NCI-H128 (cell line): ENCODE results near the gene IL20RA.

Source experiments
- DNase-seq: peaks from one replicate; lab custom pipeline; 2025; ENCODE audit not compliant: unreplicated experiment; lab: John Stamatoyannopoulos, UW

The IL20RA gene

DNA sequence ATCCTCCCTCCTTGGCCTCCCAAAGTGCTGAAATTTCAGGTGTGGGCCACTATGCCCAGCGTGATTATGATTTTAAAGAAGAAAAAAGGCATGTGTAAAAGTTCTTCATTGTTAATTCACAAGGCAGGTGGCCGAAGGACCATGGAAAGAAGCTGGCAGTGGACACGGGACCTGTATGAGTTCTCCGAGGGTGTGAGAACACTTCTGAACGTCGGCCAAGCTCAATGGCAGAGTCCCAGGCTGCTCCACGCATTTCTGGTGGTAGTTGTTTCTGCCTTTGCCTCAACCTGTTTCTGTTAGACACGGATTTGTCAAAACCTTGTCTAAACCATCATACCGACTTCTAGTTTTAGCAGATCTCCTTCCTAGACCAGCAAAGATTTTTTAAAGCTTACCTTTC lies 36.6 kb downstream of the IL20RA start:
- DNase-seq = no peak

DNA sequence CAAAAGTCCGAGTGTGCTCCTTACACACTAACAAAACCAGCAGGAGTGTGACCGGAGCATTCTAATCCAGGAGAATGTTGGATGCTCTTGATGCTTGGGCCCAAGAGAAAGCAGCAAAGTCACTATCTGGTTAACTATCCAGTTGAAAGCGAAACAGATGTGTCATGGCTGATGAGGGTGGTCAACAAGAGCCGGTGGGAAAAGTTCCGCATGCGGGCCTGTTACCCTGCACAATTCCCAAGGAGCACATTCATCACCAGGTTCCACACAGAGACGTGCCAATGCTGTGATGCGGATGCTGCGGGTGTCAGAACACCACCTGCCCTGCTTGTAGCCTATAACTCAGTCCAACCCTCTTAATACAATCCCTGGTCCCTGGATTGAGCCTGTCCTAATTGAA lies 38.7 kb downstream of the IL20RA start:
- DNase-seq = no peak

GRCh38 chr6:137005073-137005472 lies 39.7 kb downstream of the IL20RA start:
- DNase-seq = no peak

GRCh38 chr6:137002505-137002904 lies 42.3 kb downstream of the IL20RA start:
- no peak for DNase-seq

GRCh38 chr6:137001977-137002302 lies 42.8 kb downstream of the IL20RA start:
- DNase-seq = no peak

- DNase-seq = no peak
These were observed 43.3 kb downstream of the IL20RA start for GRCh38 chr6:137001299-137001976.

GRCh38 chr6:137000825-137001224 lies 43.9 kb downstream of the IL20RA start:
- DNase-seq = no peak

DNA sequence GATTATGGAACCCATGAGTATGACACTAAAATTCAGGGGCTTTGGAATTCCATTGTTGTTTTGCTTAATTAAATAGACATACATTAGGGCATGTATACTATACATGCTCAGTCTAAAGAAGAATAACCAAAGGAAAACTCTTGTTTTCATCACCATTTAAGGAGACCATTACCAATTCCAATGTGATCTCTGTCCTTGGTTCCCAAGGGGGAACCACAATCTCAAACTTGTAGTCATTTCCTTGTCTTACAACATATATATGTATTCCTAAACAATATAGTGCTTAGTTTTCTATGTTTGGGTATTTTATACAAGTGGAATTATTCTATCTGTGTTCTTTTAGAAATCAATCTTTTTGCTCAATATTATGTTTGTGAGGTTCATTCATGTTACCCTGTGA lies 49.2 kb downstream of the IL20RA start:
- DNase-seq = no peak

DNA sequence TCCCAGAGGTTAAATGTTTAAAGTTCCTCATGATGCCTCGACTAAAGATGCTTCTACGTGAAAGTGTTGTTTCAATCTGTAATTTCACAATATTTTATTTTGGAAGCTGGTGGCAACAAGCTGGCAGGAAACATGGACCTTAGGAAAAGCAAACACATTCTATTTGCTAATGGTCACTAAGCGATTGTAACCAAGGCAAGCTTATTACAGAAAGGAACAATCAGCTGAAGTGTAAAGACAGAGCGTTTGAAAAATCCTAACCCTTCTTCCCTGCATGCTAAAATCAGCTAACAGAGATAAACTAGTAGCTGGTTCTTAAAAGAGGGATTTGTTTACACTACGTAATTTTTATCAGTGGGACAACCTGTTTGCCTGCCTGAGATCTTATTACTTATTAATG lies 50.0 kb downstream of the IL20RA start:
- DNase-seq = no peak

GRCh38 chr6:136992113-136992512 lies 52.7 kb downstream of the IL20RA start:
- DNase-seq = no peak

DNA sequence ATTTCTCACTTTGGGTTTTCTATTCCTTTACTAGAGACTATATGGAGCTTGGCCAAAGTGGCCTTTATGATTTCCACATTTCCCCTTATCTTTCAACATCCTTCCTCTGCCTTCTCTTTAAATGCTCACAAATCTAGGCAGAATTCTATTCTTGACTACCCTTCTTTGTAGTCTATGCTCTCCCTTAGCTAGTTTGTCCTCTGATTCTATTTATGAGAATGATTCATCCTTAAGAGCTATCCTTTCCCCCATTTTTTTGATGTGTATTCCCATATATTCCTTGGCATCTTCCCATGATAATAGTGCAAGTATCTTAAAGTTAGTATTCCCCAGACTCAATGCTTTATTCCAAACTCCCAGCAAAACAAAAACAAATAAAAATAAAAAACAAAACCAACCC lies 53.1 kb downstream of the IL20RA start:
- no peak for DNase-seq

GRCh38 chr6:136990754-136991153 lies 54.0 kb downstream of the IL20RA start:
- no peak for DNase-seq

DNA sequence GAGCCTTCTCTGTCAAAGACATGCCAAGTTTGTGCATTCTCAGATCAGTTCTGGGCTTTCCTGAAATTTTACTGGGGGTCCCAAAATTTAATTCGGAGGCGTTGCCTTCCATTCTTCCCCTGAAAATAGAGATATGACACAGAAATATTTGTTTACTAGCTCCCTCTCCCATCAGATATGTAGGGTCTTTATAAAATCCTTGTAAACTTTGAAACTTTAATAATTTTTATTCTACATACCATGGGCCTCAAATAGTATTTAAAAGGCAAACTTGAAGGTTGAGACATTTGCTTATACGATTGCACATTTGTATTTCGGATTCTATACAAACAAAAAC lies 54.6 kb downstream of the IL20RA start:
- DNase-seq = no peak

DNA sequence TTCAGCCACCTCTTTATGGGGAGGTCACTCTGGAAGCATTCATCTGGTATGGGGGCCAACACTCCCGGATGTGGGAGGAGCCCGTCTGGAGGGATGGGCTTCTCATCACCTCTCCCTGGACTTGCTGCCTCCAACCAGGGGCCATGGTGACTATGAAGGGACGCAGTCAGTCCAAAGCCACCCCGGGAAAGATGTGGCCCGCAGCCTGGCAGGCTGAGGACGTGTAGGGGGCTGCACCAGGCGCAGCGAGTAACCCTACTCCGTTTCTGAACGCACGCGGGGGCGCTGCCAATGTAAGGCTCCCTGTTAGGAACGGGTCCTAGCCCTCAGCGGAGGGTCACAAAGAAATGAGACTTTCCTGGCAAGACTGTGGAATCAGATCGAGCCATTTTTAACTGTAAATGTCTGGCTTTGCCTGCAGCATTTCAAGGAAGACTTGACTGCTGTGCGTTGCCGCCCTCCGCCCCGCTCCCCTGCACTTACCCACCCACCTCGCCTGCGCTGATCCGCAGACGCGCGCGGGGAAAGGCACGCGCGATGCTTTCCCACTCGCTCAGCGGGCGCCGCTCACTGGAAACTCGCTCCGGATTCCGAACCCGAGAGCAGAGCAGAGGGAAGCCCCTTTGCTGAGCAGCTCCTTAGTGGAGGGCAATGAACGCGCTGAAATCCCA lies 55.1 kb downstream of the IL20RA start:
- DNase-seq = no peak

DNA sequence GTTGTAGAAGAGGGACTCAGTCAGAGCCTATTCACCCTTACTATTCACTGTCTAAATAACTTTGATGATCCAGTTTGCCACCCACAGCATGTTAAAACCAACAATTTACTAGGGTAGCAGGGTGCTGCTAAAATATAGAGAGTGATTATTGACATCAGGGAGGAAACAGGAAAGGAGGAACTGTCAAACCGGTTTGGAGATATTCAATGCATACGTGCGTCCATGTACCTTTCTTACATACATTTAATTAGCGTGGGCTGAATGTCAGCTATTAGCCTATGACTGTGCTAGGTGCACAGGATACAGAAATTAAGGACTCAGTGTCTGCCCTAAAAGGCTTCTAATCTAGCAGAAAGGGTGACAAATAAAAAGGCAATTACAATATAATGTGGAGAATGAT lies 57.2 kb downstream of the IL20RA start:
- DNase-seq = no peak

- no peak for DNase-seq
These were observed 59.3 kb downstream of the IL20RA start for GRCh38 chr6:136985502-136985901.

DNA sequence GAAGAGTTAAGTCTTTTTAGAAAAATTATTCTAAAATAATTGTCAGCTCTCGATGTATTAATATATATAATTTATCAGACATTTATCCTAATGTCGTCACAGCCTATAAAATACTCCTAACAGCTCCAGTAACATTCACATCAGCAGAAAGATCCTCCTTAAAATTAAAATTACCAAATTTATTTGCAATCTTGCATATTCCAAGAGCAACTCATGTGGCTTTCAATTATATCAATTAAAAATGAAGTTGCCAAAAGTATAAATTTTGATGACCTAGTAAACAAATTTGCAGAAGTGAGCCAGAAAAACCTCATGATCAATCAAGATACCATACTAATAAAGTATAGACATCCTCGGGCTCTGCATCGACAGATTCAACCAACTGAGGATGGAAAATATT lies 60.2 kb downstream of the IL20RA start:
- DNase-seq = no peak

- no peak for DNase-seq
These were observed 61.1 kb downstream of the IL20RA start for GRCh38 chr6:136983687-136984086.

DNA sequence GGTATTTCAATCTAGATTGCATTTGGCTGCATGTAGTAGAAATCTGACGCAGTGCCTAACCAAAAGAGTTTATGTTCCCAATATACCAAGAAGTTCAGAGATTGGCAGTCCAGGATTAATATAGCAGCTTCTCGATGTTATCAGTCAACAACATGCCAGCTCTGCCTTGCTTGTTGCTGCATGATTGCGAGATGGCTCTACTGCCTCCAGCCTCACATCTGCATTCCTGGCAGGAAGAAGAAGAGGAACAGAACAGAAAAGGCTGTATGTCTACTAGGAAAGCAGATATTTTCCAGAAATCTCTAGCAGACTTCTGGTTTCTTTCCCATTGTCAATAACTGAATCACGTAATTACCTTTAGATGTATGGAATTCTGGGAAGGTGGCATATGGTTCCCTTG lies 61.8 kb downstream of the IL20RA start:
- DNase-seq = no peak

GRCh38 chr6:136980070-136980469 lies 64.7 kb downstream of the IL20RA start:
- no peak for DNase-seq

DNA sequence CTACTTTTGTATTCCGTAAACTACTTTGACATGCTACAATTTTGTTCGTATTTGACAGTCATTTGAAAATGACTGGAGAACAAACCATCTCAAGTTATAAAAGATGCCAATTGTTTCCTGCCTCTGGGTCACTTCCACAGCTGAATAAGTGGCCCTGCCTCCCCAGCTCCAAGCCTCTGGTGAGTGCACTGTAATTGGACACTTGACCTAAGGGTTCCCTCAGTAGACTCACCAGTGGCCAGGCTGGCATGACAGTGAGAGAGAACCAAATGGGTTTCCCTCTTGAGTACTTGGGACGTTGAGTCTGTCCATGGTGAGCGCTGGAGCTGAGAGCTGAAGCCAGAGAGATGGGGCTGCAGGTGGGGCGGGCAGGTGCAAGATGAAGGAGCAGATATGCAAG lies 65.6 kb downstream of the IL20RA start:
- no peak for DNase-seq

DNA sequence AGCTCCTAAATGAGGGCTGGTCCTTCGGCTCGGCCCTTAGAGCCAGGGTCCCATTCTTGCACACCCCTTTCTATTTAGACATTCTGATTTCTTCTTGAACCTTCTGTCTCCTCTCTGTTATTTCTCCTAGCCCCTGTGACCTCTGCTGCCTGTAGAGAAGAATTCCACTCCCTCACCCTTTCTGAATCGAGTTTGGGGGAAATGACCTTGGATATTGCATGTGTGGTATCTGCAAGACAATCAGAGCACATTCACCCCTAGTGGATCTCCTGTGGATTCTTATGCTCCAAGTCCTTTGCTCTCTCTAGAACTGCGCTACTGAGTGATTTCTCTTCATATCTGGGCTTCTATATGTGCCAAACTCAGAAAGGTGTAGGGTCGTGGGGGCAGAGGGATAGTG lies 67.7 kb downstream of the IL20RA start:
- DNase-seq = no peak

GRCh38 chr6:136975089-136975715 lies 69.6 kb downstream of the IL20RA start:
- no peak for DNase-seq
